GM19238 (cell line): ENCODE results near the gene VRTN.
"Not testable (repeated sequence)": the region's sequence is repeated elsewhere in the genome, so short reads cannot be mapped to it uniquely, and the experiment has no call there.

Source experiments
- DNase-seq: peaks from one replicate; pipeline ENCODE4 v3.0.0; 2011; ENCODE audit warnings: low spot score; ENCODE audit not compliant: insufficient read length

VRTN gene

GRCh38 chr14:74348735-74349463, 628 bp downstream of the VRTN start:
- no peak for DNase-seq

- no peak for DNase-seq
These were observed 1.5 kb downstream of the VRTN start for GRCh38 chr14:74349757-74350156.

GRCh38 chr14:74350211-74350927, 2.1 kb downstream of the VRTN start:
- DNase-seq: no peak

GRCh38 chr14:74350928-74351323, 2.7 kb downstream of the VRTN start:
- no peak for DNase-seq

- DNase-seq: no peak
These were observed 8.8 kb downstream of the VRTN start for GRCh38 chr14:74356892-74357575.

- DNase-seq: no peak
These were observed 9.3 kb downstream of the VRTN start for GRCh38 chr14:74357585-74357984.

GRCh38 chr14:74358176-74358829, 10.0 kb downstream of the VRTN start:
- no peak for DNase-seq

- DNase-seq: no peak
These were observed 11.9 kb downstream of the VRTN start for GRCh38 chr14:74360163-74360562.

- peak; percentile 62 for DNase-seq
These were observed 14.2 kb downstream of the VRTN start for GRCh38 chr14:74362361-74362915.

- DNase-seq: no peak
These were observed 16.1 kb downstream of the VRTN start for GRCh38 chr14:74364271-74364880.

GRCh38 chr14:74368026-74368425, 19.8 kb downstream of the VRTN start:
- DNase-seq: no peak

GRCh38 chr14:74368441-74368840, 20.2 kb downstream of the VRTN start:
- no peak for DNase-seq

GRCh38 chr14:74377976-74378690, 29.9 kb downstream of the VRTN start:
- no peak for DNase-seq

GRCh38 chr14:74380172-74380571, 31.9 kb downstream of the VRTN start:
- no peak for DNase-seq

- no peak for DNase-seq
These were observed 32.6 kb downstream of the VRTN start for GRCh38 chr14:74380845-74381244.

GRCh38 chr14:74381571-74381970, 33.3 kb downstream of the VRTN start:
- not testable (repeated sequence) for DNase-seq

GRCh38 chr14:74382231-74382630, 34.0 kb downstream of the VRTN start:
- DNase-seq: no peak

- no peak for DNase-seq
These were observed 41.7 kb downstream of the VRTN start for GRCh38 chr14:74389980-74390379.

- not testable (repeated sequence) for DNase-seq
These were observed 42.2 kb downstream of the VRTN start for GRCh38 chr14:74390505-74390904.

GRCh38 chr14:74391479-74391878, 43.2 kb downstream of the VRTN start:
- DNase-seq: no peak
